ENCODE results near the gene KCTD5. TPM values are rescaled to one million over a fixed set of nuclear protein-coding genes. Genes with fewer than 3 reads are reported as not detected.

Gene KCTD5
- total and polyA plus RNA-seq, 5 experiments from 2014 or later, result 10.8 to 25.5 (median 18.4) TPM

DNA sequence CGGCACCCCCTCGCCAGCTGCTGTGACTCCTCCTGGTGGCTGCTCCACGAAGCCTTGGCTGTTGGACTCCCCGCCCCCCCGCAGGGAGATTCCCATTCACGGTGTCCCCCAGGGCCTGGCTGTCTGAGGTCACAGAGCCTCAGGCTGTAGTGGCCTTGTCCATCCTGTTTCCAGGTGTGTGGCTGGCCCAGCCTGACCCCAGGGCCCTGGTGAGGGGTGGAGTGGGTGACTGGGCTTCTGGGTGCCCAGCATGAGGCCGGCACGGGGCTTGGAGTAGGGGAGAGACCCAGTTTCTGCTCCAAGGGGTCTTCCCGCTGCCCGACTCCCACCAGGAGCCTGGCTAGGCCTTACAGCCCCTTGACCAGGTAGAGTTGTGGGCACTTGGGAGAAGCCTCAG lies 27.3 kb downstream of the KCTD5 start:
- POLR2A ChIA-PET, result no interaction called here
- Mint-ChIP-seq H3K36me3 (peaks cover 0 to 18% (median 5%) of the 10 kb centered on the region in 3 donors), H3K9me3 (no peaks in the 10 kb centered on the region), H3K27me3 (peaks cover 0 to 5% (median 0%) of the 10 kb centered on the region in 5 donors), H3K4me1 (peaks cover 0 to 4% (median 2%) of the 10 kb centered on the region in 4 donors), H3K4me3 (no peak overlapping the region), H3K27ac (no peak overlapping the region)
- no peak for ATAC-seq
- DNase-seq, result no peak

DNA sequence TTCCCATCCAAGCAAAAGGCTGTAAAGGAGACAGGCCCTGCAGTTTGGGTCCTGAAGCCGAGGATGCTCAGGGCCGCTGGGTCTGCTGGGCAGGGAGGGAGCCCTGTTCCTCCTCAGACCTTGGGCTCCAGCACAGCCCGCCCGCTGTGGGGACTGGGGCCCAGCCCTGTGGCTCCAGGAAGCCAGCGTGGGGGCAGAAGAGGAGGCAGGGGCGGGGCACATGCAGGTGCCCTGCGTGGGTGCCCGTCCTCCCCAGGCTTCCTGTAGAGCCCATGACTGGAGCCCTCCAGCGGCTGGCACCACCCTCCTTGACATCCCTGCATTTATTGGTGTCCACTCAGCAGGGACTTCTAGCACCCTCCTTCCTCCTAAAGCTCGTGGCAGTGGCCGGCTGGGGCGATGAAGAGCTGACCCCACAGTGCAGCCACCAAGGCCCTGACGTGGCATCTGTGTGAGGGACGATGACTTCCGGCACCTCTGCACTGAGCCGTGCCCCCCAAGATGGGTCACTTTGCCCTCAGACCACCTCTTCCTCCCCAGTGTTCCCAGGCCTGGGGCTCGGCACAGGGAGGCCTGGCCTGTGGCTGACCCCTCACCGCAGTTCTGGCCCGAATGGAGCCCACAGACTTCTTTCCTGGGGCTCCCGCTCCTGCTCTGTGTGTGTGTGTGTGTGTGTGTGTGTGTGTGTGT lies 27.8 kb downstream of the KCTD5 start:
- no peak overlapping the region for H3K4me3 Mint-ChIP-seq
- POLR2A ChIA-PET, result no interaction called here
- peaks cover 2 to 8% (median 7%) of the 10 kb centered on the region in 4 donors for H3K4me1 Mint-ChIP-seq
- H3K9me3 Mint-ChIP-seq, result no peaks in the 10 kb centered on the region
- H3K27ac Mint-ChIP-seq, result peak overlapping the region in 1 of 10 donors; percentile 18
- DNase-seq (no peak), ATAC-seq (no peak)
- peaks cover 0 to 15% (median 5%) of the 10 kb centered on the region in 3 donors for H3K36me3 Mint-ChIP-seq
- peaks cover 0 to 5% (median 0%) of the 10 kb centered on the region in 5 donors for H3K27me3 Mint-ChIP-seq

GRCh38 chr16:2710711-2711231 lies 28.4 kb downstream of the KCTD5 start:
- Mint-ChIP-seq H3K36me3 (peaks cover 0 to 14% (median 5%) of the 10 kb centered on the region in 3 donors), H3K9me3 (no peaks in the 10 kb centered on the region), H3K27me3 (peaks cover 0 to 5% (median 0%) of the 10 kb centered on the region in 5 donors), H3K4me1 (peaks cover 2 to 11% (median 9%) of the 10 kb centered on the region in 4 donors), H3K4me3 (no peak overlapping the region), H3K27ac (peak overlapping the region in 1 of 10 donors; percentile 40)
- POLR2A ChIA-PET, result no interaction called here
- no peak for ATAC-seq
- DNase-seq, result no peak

DNA sequence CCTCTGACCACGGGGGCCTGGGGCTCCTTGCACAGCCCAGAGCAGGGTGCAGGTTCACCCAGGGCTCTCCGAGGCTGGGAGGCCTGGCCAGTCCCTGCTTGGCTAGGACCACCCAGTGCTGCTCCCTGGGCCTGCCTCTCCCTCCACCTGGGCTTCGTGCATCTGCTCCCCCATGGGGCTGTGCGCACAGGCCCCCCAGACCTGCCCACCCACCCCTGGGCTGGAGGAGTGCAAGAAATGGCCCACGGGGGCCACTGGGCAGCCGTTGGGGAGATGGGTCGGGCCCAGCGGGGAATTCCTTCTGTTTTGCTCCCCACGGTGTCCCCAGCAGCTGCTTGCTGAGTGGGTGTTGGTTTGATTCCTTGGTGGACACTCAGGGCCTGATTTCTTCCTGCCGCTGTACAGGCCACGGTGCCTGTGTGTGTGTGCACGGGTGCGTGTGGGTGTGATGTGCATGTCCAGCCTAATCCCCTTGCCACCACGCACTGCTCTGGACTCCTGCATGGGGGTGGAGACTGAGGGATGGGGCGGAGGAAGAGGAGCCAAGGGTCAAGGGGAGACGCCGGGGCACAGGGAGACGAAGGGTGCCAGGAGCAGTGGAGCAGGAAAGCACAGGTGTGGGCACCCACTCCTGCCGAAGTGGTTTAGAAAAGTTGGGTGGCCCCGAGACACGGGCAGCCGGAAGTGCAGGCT lies 29.2 kb downstream of the KCTD5 start:
- no peak overlapping the region for H3K4me3 Mint-ChIP-seq
- peaks cover 0 to 14% (median 5%) of the 10 kb centered on the region in 3 donors for H3K36me3 Mint-ChIP-seq
- ATAC-seq (no peak), DNase-seq (no peak)
- H3K27ac Mint-ChIP-seq, result no peak overlapping the region
- POLR2A ChIA-PET, result no interaction called here
- peaks cover 0 to 5% (median 0%) of the 10 kb centered on the region in 5 donors for H3K27me3 Mint-ChIP-seq
- H3K9me3 Mint-ChIP-seq, result no peaks in the 10 kb centered on the region
- peaks cover 4 to 17% (median 11%) of the 10 kb centered on the region in 4 donors for H3K4me1 Mint-ChIP-seq

GRCh38 chr16:2712063-2712441 lies 29.7 kb downstream of the KCTD5 start:
- POLR2A ChIA-PET, result no interaction called here
- Mint-ChIP-seq H3K27ac (no peak overlapping the region), H3K9me3 (no peaks in the 10 kb centered on the region), H3K27me3 (peaks cover 0 to 5% (median 0%) of the 10 kb centered on the region in 5 donors), H3K4me1 (peaks cover 4 to 18% (median 11%) of the 10 kb centered on the region in 4 donors), H3K4me3 (no peak overlapping the region), H3K36me3 (peaks cover 0 to 14% (median 5%) of the 10 kb centered on the region in 3 donors)
- DNase-seq, result no peak
- no peak for ATAC-seq

- Mint-ChIP-seq H3K27ac (no peak overlapping the region), H3K36me3 (peaks cover 0 to 10% (median 5%) of the 10 kb centered on the region in 3 donors), H3K4me3 (no peak overlapping the region), H3K27me3 (peaks cover 0 to 5% (median 0%) of the 10 kb centered on the region in 5 donors), H3K9me3 (no peaks in the 10 kb centered on the region), H3K4me1 (peaks cover 4 to 18% (median 11%) of the 10 kb centered on the region in 4 donors)
- POLR2A ChIA-PET, result no interaction called here
- no peak for ATAC-seq
- no peak for DNase-seq
Measured at GRCh38 chr16:2712546-2712945, 30.2 kb downstream of the KCTD5 start.

GRCh38 chr16:2713523-2713922 lies 31.2 kb downstream of the KCTD5 start:
- Mint-ChIP-seq H3K27me3 (peaks cover 0 to 5% (median 0%) of the 10 kb centered on the region in 5 donors), H3K27ac (no peak overlapping the region), H3K9me3 (no peaks in the 10 kb centered on the region), H3K4me3 (no peak overlapping the region), H3K4me1 (peaks cover 4 to 18% (median 12%) of the 10 kb centered on the region in 4 donors), H3K36me3 (peaks cover 0 to 2% (median 0%) of the 10 kb centered on the region in 3 donors)
- POLR2A ChIA-PET, result no interaction called here
- ATAC-seq (no peak), DNase-seq (no peak)

DNA sequence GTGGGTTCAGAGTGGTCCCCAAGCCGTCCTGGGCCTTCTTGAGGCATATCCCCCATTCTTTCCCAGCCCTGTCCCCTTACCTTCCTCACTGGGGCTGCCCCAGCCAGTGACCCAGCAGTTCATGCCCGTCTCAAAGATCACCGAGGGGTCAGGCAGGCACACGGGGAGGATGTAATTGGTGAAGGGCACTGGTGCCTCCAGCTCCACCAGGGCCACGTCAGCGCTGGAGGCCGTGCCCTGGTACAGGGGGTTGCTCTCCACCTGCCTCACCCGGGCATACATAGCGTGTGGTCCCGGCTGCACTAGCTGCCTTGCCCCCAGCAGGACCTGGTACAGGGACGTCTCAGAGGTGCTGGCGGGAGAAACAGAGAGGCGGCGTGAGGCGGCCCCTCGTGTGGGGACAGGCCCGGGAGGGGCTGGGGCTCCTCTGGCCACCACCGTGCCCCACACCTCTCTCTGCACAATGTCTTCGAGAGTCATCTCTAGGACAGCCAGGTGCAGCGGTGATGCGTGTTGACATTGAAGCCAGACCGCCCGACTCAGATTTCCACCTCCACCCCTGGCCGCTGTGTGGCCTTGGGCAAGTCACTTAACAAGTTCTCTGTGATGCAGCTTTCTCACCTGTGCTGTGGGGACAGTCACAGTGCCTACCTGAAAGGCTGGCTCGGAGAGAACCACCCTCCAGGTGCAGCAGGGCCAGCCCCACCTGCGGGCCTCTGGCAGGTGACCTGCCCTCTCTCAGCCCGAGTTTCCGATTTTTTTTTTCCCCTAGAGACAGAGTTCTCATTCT lies 31.9 kb downstream of the KCTD5 start:
- Mint-ChIP-seq H3K27ac (no peak overlapping the region), H3K27me3 (peaks cover 0 to 5% (median 0%) of the 10 kb centered on the region in 5 donors), H3K4me3 (no peak overlapping the region), H3K9me3 (no peaks in the 10 kb centered on the region), H3K4me1 (peaks cover 4 to 18% (median 12%) of the 10 kb centered on the region in 4 donors), H3K36me3 (no peaks in the 10 kb centered on the region)
- ATAC-seq, result no peak
- POLR2A ChIA-PET, result no interaction called here
- no peak for DNase-seq

DNA sequence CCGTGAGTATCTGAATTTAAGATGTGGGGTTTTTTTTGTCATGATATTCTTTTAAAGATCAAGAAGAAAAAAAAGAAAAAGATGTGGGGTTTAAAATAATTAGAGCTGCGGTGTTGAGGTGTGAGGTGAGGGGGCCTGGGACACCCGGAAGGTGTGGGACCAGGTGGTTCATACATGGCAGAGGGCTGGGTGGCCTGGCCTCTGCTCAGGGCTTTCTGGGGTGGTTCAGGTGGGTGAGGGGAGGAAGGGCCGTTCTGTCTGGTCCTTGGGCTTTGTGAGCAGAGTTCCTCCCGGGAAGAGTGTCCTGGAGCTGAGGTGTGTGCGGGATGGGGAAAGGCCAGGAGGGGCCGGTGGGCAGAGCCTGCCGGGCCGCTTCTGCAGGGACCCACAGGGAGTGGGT lies 32.7 kb downstream of the KCTD5 start:
- POLR2A ChIA-PET, result no interaction called here
- no peak for ATAC-seq
- H3K27me3 Mint-ChIP-seq, result peaks cover 0 to 5% (median 0%) of the 10 kb centered on the region in 5 donors
- H3K4me1 Mint-ChIP-seq, result peaks cover 4 to 18% (median 12%) of the 10 kb centered on the region in 4 donors
- no peak for DNase-seq
- H3K27ac Mint-ChIP-seq, result peak overlapping the region in 1 of 10 donors; percentile 43
- no peaks in the 10 kb centered on the region for H3K9me3 Mint-ChIP-seq
- peak overlapping the region in 2 of 10 donors; percentile 16 to 21 for H3K4me3 Mint-ChIP-seq
- no peaks in the 10 kb centered on the region for H3K36me3 Mint-ChIP-seq

GRCh38 chr16:2715519-2715918 lies 33.2 kb downstream of the KCTD5 start:
- H3K36me3 Mint-ChIP-seq, result no peaks in the 10 kb centered on the region
- H3K27ac Mint-ChIP-seq, result peak overlapping the region in 1 of 10 donors; percentile 40
- no peaks in the 10 kb centered on the region for H3K9me3 Mint-ChIP-seq
- POLR2A ChIA-PET, result no interaction called here
- H3K4me3 Mint-ChIP-seq, result peak overlapping the region in 4 of 10 donors; percentile 27 to 54 (median 42)
- peaks cover 0 to 5% (median 0%) of the 10 kb centered on the region in 5 donors for H3K27me3 Mint-ChIP-seq
- ATAC-seq (peak; percentile 98), DNase-seq (peak; percentile 77 to 93 (median 84))
- H3K4me1 Mint-ChIP-seq, result peaks cover 4 to 18% (median 12%) of the 10 kb centered on the region in 4 donors

DNA sequence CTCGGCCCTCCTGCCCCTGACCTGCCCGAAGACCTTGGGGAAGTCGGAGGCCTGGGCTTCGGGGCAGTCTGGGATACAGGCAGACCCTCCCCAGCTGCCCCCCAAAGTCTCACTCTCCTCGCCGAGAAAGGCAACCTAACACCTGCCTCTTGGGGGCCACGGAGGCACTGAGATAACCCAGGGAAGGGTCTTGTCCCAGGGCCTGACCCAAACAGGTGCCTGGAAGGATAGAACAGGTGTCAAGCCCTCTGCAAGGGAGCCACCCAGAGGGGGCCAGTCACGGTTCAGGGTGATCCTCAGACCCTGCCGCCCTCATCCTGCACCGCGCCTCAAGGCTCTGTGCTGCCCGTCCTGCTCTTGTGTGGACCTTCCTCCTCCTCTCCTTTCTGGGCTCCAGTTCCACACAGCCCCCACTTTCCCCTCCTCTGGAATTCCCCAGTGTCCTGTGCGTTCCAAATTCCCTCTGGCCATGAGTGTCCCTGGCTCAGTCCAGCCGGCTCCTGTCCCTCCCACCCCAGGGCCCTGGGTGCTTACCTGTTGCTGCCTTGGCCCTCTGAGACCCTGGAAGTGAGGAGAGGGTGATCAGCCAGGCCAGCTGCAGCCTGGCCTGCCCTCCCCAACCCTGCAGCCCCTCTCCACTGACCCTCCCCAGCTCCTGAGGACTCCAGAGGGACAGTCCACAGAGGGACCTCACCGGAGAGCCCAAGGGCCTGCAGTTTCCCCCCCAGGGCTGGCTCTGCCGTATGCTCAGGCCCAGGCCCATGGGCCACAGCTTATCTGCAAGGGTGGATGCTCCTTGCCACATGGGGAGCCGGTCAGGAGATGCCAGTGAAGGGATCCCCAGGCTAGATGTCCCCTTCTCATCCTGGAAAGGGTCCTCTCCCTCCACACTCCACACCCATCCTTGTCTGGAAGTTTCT lies 33.9 kb downstream of the KCTD5 start:
- H3K27ac Mint-ChIP-seq, result no peak overlapping the region

More for the DNA sequence above, 33.9 kb downstream of the KCTD5 start:
- no peaks in the 10 kb centered on the region for H3K9me3 Mint-ChIP-seq
- H3K4me1 Mint-ChIP-seq, result peaks cover 4 to 18% (median 11%) of the 10 kb centered on the region in 4 donors
- ATAC-seq (no peak), DNase-seq (no peak)
- H3K36me3 Mint-ChIP-seq, result no peaks in the 10 kb centered on the region
- H3K4me3 Mint-ChIP-seq, result peak overlapping the region in 7 of 10 donors; percentile 14 to 56 (median 42)
- H3K27me3 Mint-ChIP-seq, result peaks cover 0 to 5% (median 0%) of the 10 kb centered on the region in 5 donors
- POLR2A ChIA-PET, result no interaction called here
